ENCODE results near the gene C17orf58. TPM values are rescaled to one million over a fixed set of nuclear protein-coding genes. Genes with fewer than 3 reads are reported as not detected.

The C17orf58 gene
- total and polyA plus RNA-seq, 2 experiments from 2014 or later = 30.9 to 35.8 TPM

- no peak for TF ChIP-seq EZH2phosphoT487 (IDR thresholded peaks at IDR 0.05; ENCODE audit: unreplicated experiment)
- TF ChIP-seq JUNB (IDR thresholded peaks at IDR 0.05; ENCODE audit: unreplicated experiment) = no peak
- no peak for TF ChIP-seq ZNF462 (CRISPR knock-in tag; IDR thresholded peaks at IDR 0.05)
- no peak for TF ChIP-seq CTCF (conservative IDR thresholded peaks at IDR 0.05; ENCODE audit: low read depth in 2 of 2)
- no peak for TF ChIP-seq REST (IDR thresholded peaks at IDR 0.05; ENCODE audit: unreplicated experiment)
- TF ChIP-seq STAT1 (IDR thresholded peaks at IDR 0.05; ENCODE audit: unreplicated experiment) = no peak
- no peak for TF ChIP-seq POLR2AphosphoS5 (IDR thresholded peaks at IDR 0.05; ENCODE audit: low read depth)
- TF ChIP-seq ZNF331 (CRISPR knock-in tag; IDR thresholded peaks at IDR 0.05; ENCODE audit: low read depth) = no peak
- no peak for TF ChIP-seq CREB1 (CRISPR knock-in tag; IDR thresholded peaks at IDR 0.05; ENCODE audit: low read depth)
- no peak for TF ChIP-seq ZNF114 (CRISPR knock-in tag; IDR thresholded peaks at IDR 0.05)
- TF ChIP-seq EZH2 (IDR thresholded peaks at IDR 0.05; ENCODE audit: low read depth, unreplicated experiment) = no peak
- TF ChIP-seq ETS1 (IDR thresholded peaks at IDR 0.05) = no peak
- TF ChIP-seq NANOG (IDR thresholded peaks at IDR 0.05; ENCODE audit: borderline replicate concordance) = no peak
- no peaks in the 10 kb centered on the region for H4K20me1 ChIP-seq (replicated peaks; ENCODE audit: insufficient read depth)
- Mint-ChIP-seq H3K4me1 (0 out of 3 replicates have a peak, but pooled peaks cover 4% of the 10 kb centered on the region), H3K9me3 (peaks cover 5% of the 10 kb centered on the region; the same call in 2 of the 3 replicates), H3K27me3 (ENCODE audit: insufficient read depth, low read depth, poor library complexity) (peaks cover 33% of the 10 kb centered on the region), H3K4me3 (no peak overlapping the region), H3K27ac (no peak overlapping the region), H3K36me3 (ENCODE audit: low read depth) (no peaks in the 10 kb centered on the region)
- H3K27me3 ChIP-seq (ENCODE audit: insufficient read depth) = no peaks in the 10 kb centered on the region
- ATAC-seq = no peak
- no peaks in the 10 kb centered on the region for H3K79me2 ChIP-seq (replicated peaks; ENCODE audit: insufficient read depth)
- H2AFZ ChIP-seq = no peak overlapping the region
- H3K4me3 ChIP-seq = no peak overlapping the region
- H3K9me2 ChIP-seq (ENCODE audit: insufficient read depth) = no peaks in the 10 kb centered on the region
- peak overlapping the region; percentile 50; the same call in 1 of the 2 replicates for H3K27ac ChIP-seq (ENCODE audit: low read depth)
- no peak overlapping the region for H3K4me2 ChIP-seq
- peaks cover 2% of the 10 kb centered on the region; the same call in 1 of the 2 replicates for H3F3A ChIP-seq (replicated peaks; ENCODE audit: low read depth)
- no peak for DNase-seq (ENCODE audit: low spot score)
- no peaks in the 10 kb centered on the region for H3K36me3 ChIP-seq (ENCODE audit: insufficient read depth)
- peaks cover 6% of the 10 kb centered on the region for H3K4me1 ChIP-seq (ENCODE audit: insufficient read depth)
These were observed 20.6 kb upstream of the C17orf58 start for GRCh38 chr17:68016838-68017237.
